Activated CD4-positive, alpha-beta T cell treated with anti-CD3 and anti-CD28 coated beads, Interleukin-2, Interleukin-4, amounts not matched to agents 100 ng/mL and 50 ng/mL, durations not matched to agents 16 hours and 8 hours (primary cell): Measurements from ENCODE around the gene MBTPS2.
"Not testable (repeated sequence)": the region's sequence is repeated elsewhere in the genome, so short reads cannot be mapped to it uniquely, and the experiment has no call there.

ENCODE experiments used
- DNase-seq: peaks from one replicate; pipeline ENCODE4 v3.0.0-alpha.2; 2020; ENCODE audit warnings: low spot score

The MBTPS2 gene

GRCh38 chrX:21839334-21840192 lies at the start of gene MBTPS2:
MBTPS2 (plus strand) TSS chrX:21839617; CDS start chrX:21839735, 118 bp downstream.
- DNase-seq: peak; percentile 78

- DNase-seq: no peak
These were observed 40.7 kb upstream of the MBTPS2 start for GRCh38 chrX:21798677-21799219.

- no peak for DNase-seq
These were observed 39.6 kb upstream of the MBTPS2 start for GRCh38 chrX:21799767-21800166.

- no peak for DNase-seq
These were observed 39.1 kb upstream of the MBTPS2 start for GRCh38 chrX:21800344-21800770.

GRCh38 chrX:21802054-21802670 lies 37.3 kb upstream of the MBTPS2 start:
- no peak for DNase-seq

GRCh38 chrX:21802839-21803238 lies 36.6 kb upstream of the MBTPS2 start:
- no peak for DNase-seq

- peak; percentile 0 for DNase-seq
These were observed 32.7 kb upstream of the MBTPS2 start for GRCh38 chrX:21806691-21807090.

GRCh38 chrX:21811832-21812231 lies 27.6 kb upstream of the MBTPS2 start:
- no peak for DNase-seq

GRCh38 chrX:21812628-21813027 lies 26.8 kb upstream of the MBTPS2 start:
- no peak for DNase-seq

- no peak for DNase-seq
These were observed 25.6 kb upstream of the MBTPS2 start for GRCh38 chrX:21813612-21814368.

GRCh38 chrX:21816136-21816535 lies 23.3 kb upstream of the MBTPS2 start:
- DNase-seq: no peak

GRCh38 chrX:21820170-21820569 lies 19.2 kb upstream of the MBTPS2 start:
- DNase-seq: not testable (repeated sequence)

GRCh38 chrX:21821875-21822274 lies 17.5 kb upstream of the MBTPS2 start:
- no peak for DNase-seq

GRCh38 chrX:21831496-21831895 lies 7.9 kb upstream of the MBTPS2 start:
- no peak for DNase-seq

- DNase-seq: no peak
These were observed 2.4 kb upstream of the MBTPS2 start for GRCh38 chrX:21837056-21837455.

GRCh38 chrX:21838937-21839333 lies 482 bp upstream of the MBTPS2 start:
- DNase-seq: no peak

- DNase-seq: peak; percentile 64
These were observed 752 bp downstream of the MBTPS2 start for GRCh38 chrX:21840193-21840545.

GRCh38 chrX:21843179-21843578 lies 3.8 kb downstream of the MBTPS2 start:
- DNase-seq: no peak

- no peak for DNase-seq
These were observed 5.7 kb downstream of the MBTPS2 start for GRCh38 chrX:21845096-21845495.

- DNase-seq: no peak
These were observed 7.9 kb downstream of the MBTPS2 start for GRCh38 chrX:21847342-21847741.

GRCh38 chrX:21853578-21853977 lies 14.2 kb downstream of the MBTPS2 start:
- no peak for DNase-seq

GRCh38 chrX:21855937-21856415 lies 16.6 kb downstream of the MBTPS2 start, which contains the start of gene YY2:
YY2 (plus strand) TSS chrX:21855987; CDS start chrX:21856485, 498 bp downstream.
- no peak for DNase-seq
